Neuronal stem cell (in vitro differentiated cells): ENCODE results near the gene EDC3.
A peak's percentile ranks its signal among the peaks of the same experiment; 100 is the strongest.

Experiments
- DNase-seq: peaks from one replicate; pipeline ENCODE4 v3.0.0-alpha.2; 2013; ENCODE audit warnings: low spot score
- H2AFZ ChIP-seq: one replicate; pipeline ENCODE4 v1.6.1; 2013; ENCODE audit warnings: mild to moderate bottlenecking, low read length, inconsistent platforms
- H2AK5ac ChIP-seq: 2 replicates; pipeline ENCODE4 v1.6.1; 2013; ENCODE audit warnings: low read depth, mild to moderate bottlenecking, inconsistent platforms, low read length, moderate library complexity, mixed read lengths
- H2BK120ac ChIP-seq: 2 replicates; pipeline ENCODE4 v1.6.1; 2013; ENCODE audit warnings: low read depth, mild to moderate bottlenecking, inconsistent platforms, low read length, moderate library complexity, mixed read lengths
- H2BK12ac ChIP-seq: one replicate; pipeline ENCODE4 v1.6.1; 2013; ENCODE audit warnings: low read length, inconsistent platforms
- H2BK15ac ChIP-seq: 2 replicates; pipeline ENCODE4 v1.6.1; 2013; ENCODE audit warnings: mild to moderate bottlenecking, low read length, inconsistent platforms, mixed read lengths
- H2BK5ac ChIP-seq: one replicate; pipeline ENCODE4 v1.6.1; 2013; ENCODE audit warnings: inconsistent platforms, mild to moderate bottlenecking, low read length, moderate library complexity
- H3K14ac ChIP-seq: one replicate; pipeline ENCODE4 v1.6.1; 2013; ENCODE audit warnings: low read length, inconsistent platforms
- H3K18ac ChIP-seq: 2 replicates; pipeline ENCODE4 v1.6.1; 2013; ENCODE audit warnings: low read length, inconsistent platforms
- H3K23ac ChIP-seq: 2 replicates; pipeline ENCODE4 v1.6.1; 2013; ENCODE audit warnings: low read depth, mild to moderate bottlenecking, mixed read lengths, low read length, inconsistent platforms; ENCODE audit not compliant: poor library complexity
- H3K27ac ChIP-seq: replicated peaks from 3 replicates; pipeline ENCODE4 v1.5.1; 2013; ENCODE audit warnings: low read length, inconsistent platforms
- H3K27me3 ChIP-seq, 3 experiments: 2 replicates each; pipeline ENCODE4 v1.6.1; 2013; ENCODE audit warnings: low read length in 3 of 3, mild to moderate bottlenecking in 2 of 3, inconsistent platforms in 1 of 3, low read depth in 1 of 3, mixed read lengths in 1 of 3, moderate library complexity in 1 of 3; ENCODE audit not compliant: control insufficient read depth in 3 of 3, insufficient read depth in 3 of 3
- H3K36me3 ChIP-seq, 2 donors: replicated peaks in 1 of 2; 2 replicates each; pipeline ENCODE4 v1.6.1; 2013; ENCODE audit warnings: low read length in 2 of 2; ENCODE audit not compliant: control insufficient read depth in 2 of 2, insufficient read depth in 2 of 2
- H3K4ac ChIP-seq: 2 replicates; pipeline ENCODE4 v1.6.1; 2013; ENCODE audit warnings: inconsistent platforms, mild to moderate bottlenecking, low read length, moderate library complexity
- H3K4me1 ChIP-seq, 2 donors: 1 replicate in 1 of 2; 2 replicates in 1 of 2; pipeline ENCODE4 v1.6.1; 2013; ENCODE audit warnings: low read length in 2 of 2, low read depth in 1 of 2; ENCODE audit not compliant: control insufficient read depth in 2 of 2, insufficient read depth in 1 of 2
- H3K4me2 ChIP-seq: one replicate; pipeline ENCODE4 v1.6.1; 2013; ENCODE audit warnings: mild to moderate bottlenecking, low read length, inconsistent platforms; ENCODE audit not compliant: insufficient read depth, poor library complexity, severe bottlenecking
- H3K4me3 ChIP-seq, 2 donors: 2 replicates each; pipeline ENCODE4 v1.5.1; 2013; ENCODE audit warnings: low read length in 2 of 2, mild to moderate bottlenecking in 2 of 2, inconsistent platforms in 1 of 2, moderate library complexity in 1 of 2
- H3K79me1 ChIP-seq: one replicate; pipeline ENCODE4 v1.6.1; 2013; ENCODE audit warnings: low read depth, mild to moderate bottlenecking, inconsistent platforms, low read length, moderate library complexity
- H3K9ac ChIP-seq: one replicate; pipeline ENCODE4 v1.6.1; 2013; ENCODE audit warnings: mild to moderate bottlenecking, low read depth, low read length, inconsistent platforms; ENCODE audit not compliant: poor library complexity
- H3K9me3 ChIP-seq, 2 donors: replicated peaks in 1 of 2; 2 replicates each; pipeline versions ENCODE3 to v1.6.1; 2013; ENCODE audit warnings: low read length in 2 of 2, mild to moderate bottlenecking in 2 of 2, inconsistent platforms in 1 of 2, low read depth in 1 of 2, mixed read lengths in 1 of 2, moderate library complexity in 1 of 2; ENCODE audit not compliant: control insufficient read depth in 2 of 2, insufficient read depth in 1 of 2
- H4K8ac ChIP-seq: one replicate; pipeline ENCODE4 v1.6.1; 2013; ENCODE audit warnings: low read depth, mild to moderate bottlenecking, inconsistent platforms, low read length, moderate library complexity
- H4K91ac ChIP-seq: one replicate; pipeline ENCODE4 v1.6.1; 2013; ENCODE audit warnings: low read length, low read depth, mild to moderate bottlenecking, inconsistent platforms; ENCODE audit not compliant: poor library complexity
- WGBS, 2 donors: extraction: QIAGEN DNeasy Blood & Tissue Kit; methylation state at CpG; one replicate each; pipeline ENCODE4 v1.1.7; 2013; ENCODE audit warnings: missing lambda C conversion rate in 2 of 2, mixed read lengths in 1 of 2; ENCODE audit not compliant: insufficient read length in 2 of 2, insufficient replicate concordance in 1 of 2; ENCODE audit errors: extremely low coverage in 2 of 2; 5-methylcytosine and 5-hydroxymethylcytosine counted together

The EDC3 gene

GRCh38 chr15:74696808-74697207 is 984 bp upstream of the EDC3 start:
- DNase-seq = no peak
- no peak overlapping the region for H2BK5ac ChIP-seq
- no peak overlapping the region for H3K18ac ChIP-seq
- H3K23ac ChIP-seq = no peak overlapping the region
- peaks cover 0 to 7% of the 10 kb centered on the region in 2 donors for H3K4me1 ChIP-seq
- peaks cover 0 to 3% (median 0%) of the 10 kb centered on the region in 3 experiments for H3K27me3 ChIP-seq
- H2AK5ac ChIP-seq = no peak overlapping the region
- no peak overlapping the region for H3K27ac ChIP-seq
- no peak overlapping the region for H3K4ac ChIP-seq
- H3K9me3 ChIP-seq = no peaks in the 10 kb centered on the region
- H3K14ac ChIP-seq = no peak overlapping the region
- peaks cover 0 to 3% of the 10 kb centered on the region in 2 donors for H3K36me3 ChIP-seq
- no peak overlapping the region for H2BK12ac ChIP-seq
- H3K4me3 ChIP-seq = peak overlapping the region in 1 of 2 donors; percentile 81
- no peak overlapping the region for H3K4me2 ChIP-seq
- no peaks in the 10 kb centered on the region for H3K79me1 ChIP-seq
- no peak overlapping the region for H2BK120ac ChIP-seq
- WGBS, 2 donors = no CpG with 5 or more reads among the region's 2 CpGs
- no peak overlapping the region for H2BK15ac ChIP-seq
- no peak overlapping the region for H3K9ac ChIP-seq
- no peak overlapping the region for H4K8ac ChIP-seq
- H4K91ac ChIP-seq = no peak overlapping the region
- peak overlapping the region; percentile 95 for H2AFZ ChIP-seq

- H2BK5ac ChIP-seq = no peak overlapping the region
- no peak overlapping the region for H2BK12ac ChIP-seq
- H3K4me1 ChIP-seq = peaks cover 0 to 7% of the 10 kb centered on the region in 2 donors
- H4K91ac ChIP-seq = no peak overlapping the region
- no peak overlapping the region for H3K4ac ChIP-seq
- peak overlapping the region; percentile 95 for H3K18ac ChIP-seq
- peaks cover 0 to 3% of the 10 kb centered on the region in 2 donors for H3K36me3 ChIP-seq
- no peak overlapping the region for H2AK5ac ChIP-seq
- H3K9me3 ChIP-seq = no peaks in the 10 kb centered on the region
- H2BK15ac ChIP-seq = no peak overlapping the region
- peak overlapping the region; percentile 40 for H3K14ac ChIP-seq
- no peaks in the 10 kb centered on the region for H3K79me1 ChIP-seq
- DNase-seq = no peak
- peak overlapping the region; percentile 71 for H3K9ac ChIP-seq
- peak overlapping the region; percentile 82 for H3K4me2 ChIP-seq
- WGBS, 2 donors = no CpG with 5 or more reads among the region's 10 CpGs
- no peak overlapping the region for H3K27ac ChIP-seq
- peak overlapping the region; percentile 95 for H2AFZ ChIP-seq
- H4K8ac ChIP-seq = peak overlapping the region; percentile 55
- no peak overlapping the region for H3K23ac ChIP-seq
- no peak overlapping the region for H2BK120ac ChIP-seq
- peaks cover 0 to 3% (median 0%) of the 10 kb centered on the region in 3 experiments for H3K27me3 ChIP-seq
- H3K4me3 ChIP-seq = peak overlapping the region; percentile 81 to 97
Observed at GRCh38 chr15:74696398-74696729, 540 bp upstream of the EDC3 start.

GRCh38 chr15:74692327-74692726 is 3.5 kb downstream of the EDC3 start:
- no CpG with 5 or more reads among the region's 1 CpG for WGBS, 2 donors
- no peak overlapping the region for H4K91ac ChIP-seq
- no peak overlapping the region for H2BK120ac ChIP-seq
- H2AFZ ChIP-seq = no peak overlapping the region
- H3K27me3 ChIP-seq = no peaks in the 10 kb centered on the region
- no peak overlapping the region for H3K23ac ChIP-seq
- no peak overlapping the region for H3K4ac ChIP-seq
- no peaks in the 10 kb centered on the region for H3K79me1 ChIP-seq
- peaks cover 0 to 7% of the 10 kb centered on the region in 2 donors for H3K4me1 ChIP-seq
- H3K4me3 ChIP-seq = no peak overlapping the region
- H3K9ac ChIP-seq = no peak overlapping the region
- H2BK15ac ChIP-seq = no peak overlapping the region
- H3K4me2 ChIP-seq = no peak overlapping the region
- peaks cover 0 to 8% of the 10 kb centered on the region in 2 donors for H3K36me3 ChIP-seq
- H3K18ac ChIP-seq = no peak overlapping the region
- H3K14ac ChIP-seq = no peak overlapping the region
- no peak overlapping the region for H2AK5ac ChIP-seq
- no peak for DNase-seq
- no peak overlapping the region for H2BK5ac ChIP-seq
- H3K27ac ChIP-seq = no peak overlapping the region
- no peaks in the 10 kb centered on the region for H3K9me3 ChIP-seq
- no peak overlapping the region for H2BK12ac ChIP-seq
- no peak overlapping the region for H4K8ac ChIP-seq

- H2BK12ac ChIP-seq = no peak overlapping the region
- H3K4me1 ChIP-seq = no peaks in the 10 kb centered on the region
- no peak overlapping the region for H3K4ac ChIP-seq
- H3K18ac ChIP-seq = no peak overlapping the region
- WGBS, 2 donors = no CpG with 5 or more reads among the region's 1 CpG
- H2BK120ac ChIP-seq = no peak overlapping the region
- peaks cover 6 to 13% of the 10 kb centered on the region in 2 donors for H3K9me3 ChIP-seq
- no peak overlapping the region for H3K4me2 ChIP-seq
- H3K79me1 ChIP-seq = peaks cover 2% of the 10 kb centered on the region
- H4K8ac ChIP-seq = no peak overlapping the region
- H2AK5ac ChIP-seq = no peak overlapping the region
- H3K23ac ChIP-seq = no peak overlapping the region
- H2AFZ ChIP-seq = no peak overlapping the region
- no peak overlapping the region for H2BK15ac ChIP-seq
- no peak for DNase-seq
- no peak overlapping the region for H3K14ac ChIP-seq
- H3K27ac ChIP-seq = no peak overlapping the region
- H3K9ac ChIP-seq = no peak overlapping the region
- no peak overlapping the region for H3K4me3 ChIP-seq
- no peak overlapping the region for H2BK5ac ChIP-seq
- H4K91ac ChIP-seq = no peak overlapping the region
- no peaks in the 10 kb centered on the region for H3K27me3 ChIP-seq
- H3K36me3 ChIP-seq = peaks cover 6 to 35% of the 10 kb centered on the region in 2 donors
Observed at GRCh38 chr15:74683758-74684157, 12.1 kb downstream of the EDC3 start.
